Activated naive CD8-positive, alpha-beta T cell treated with anti-CD3 and anti-CD28 coated beads for 36 hours (primary cell): ENCODE results near the gene ANTXR1. TPM values are rescaled to one million over a fixed set of nuclear protein-coding genes. Genes with fewer than 3 reads are reported as not detected.

Experiments used
- total RNA-seq, 2 experiments: library from RNA; stranded (reverse); gene quantifications; one replicate each; pipeline ENCODE4 v1.2.3, GENCODE V29; 2021

ANTXR1 gene
- total RNA-seq, 2 experiments from 2014 or later = 0.91 to 1.1 TPM

Other genes starting within 250 kb of the ANTXR1 start
- gene BMP10, start 141.8 kb upstream of the ANTXR1 start, total RNA-seq = not detected
- gene GKN2, start 60.3 kb upstream of the ANTXR1 start, total RNA-seq = not detected
- not detected for gene GKN1, start 38.5 kb upstream of the ANTXR1 start, total RNA-seq